ENCODE data around the gene FICD.

DNA sequence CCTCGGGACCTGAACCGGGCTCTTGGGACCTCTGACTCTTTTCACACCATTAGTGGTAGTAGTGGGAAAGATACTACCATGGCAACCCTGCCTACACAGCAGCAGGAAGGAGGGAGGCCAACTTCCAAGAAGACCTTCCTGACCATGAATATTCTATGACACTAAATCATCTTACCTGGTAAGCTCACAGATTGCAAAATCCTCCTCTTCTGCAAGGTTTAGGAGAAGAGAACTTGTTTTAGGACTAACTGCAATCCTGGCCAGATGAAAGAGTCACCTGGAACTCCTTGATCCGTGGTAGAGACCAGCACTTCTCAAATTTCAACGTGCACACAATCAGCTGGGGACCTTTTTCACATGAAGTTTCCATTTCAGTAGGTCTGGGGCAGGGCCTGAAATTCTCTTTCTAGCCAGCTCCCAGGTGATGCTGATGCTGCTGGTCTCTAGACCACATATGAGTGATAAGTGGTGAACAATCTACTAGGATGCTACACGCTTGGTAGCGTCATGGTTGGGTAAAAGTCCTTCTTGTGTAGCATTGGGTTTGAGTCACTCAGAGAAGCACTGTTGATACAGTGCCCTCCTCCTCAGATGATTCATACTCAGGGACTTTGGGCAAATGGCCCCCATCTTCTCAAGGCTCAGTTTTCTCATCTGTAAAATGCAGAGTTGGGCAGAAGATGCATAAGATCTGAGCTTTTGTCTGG lies 35.6 kb upstream of the FICD start:
- TF ChIP-seq EP300 (conservative IDR thresholded peaks at IDR 0.05; ENCODE audit: poor library complexity, severe bottlenecking), result no peak
- TF ChIP-seq, protein P1, sequence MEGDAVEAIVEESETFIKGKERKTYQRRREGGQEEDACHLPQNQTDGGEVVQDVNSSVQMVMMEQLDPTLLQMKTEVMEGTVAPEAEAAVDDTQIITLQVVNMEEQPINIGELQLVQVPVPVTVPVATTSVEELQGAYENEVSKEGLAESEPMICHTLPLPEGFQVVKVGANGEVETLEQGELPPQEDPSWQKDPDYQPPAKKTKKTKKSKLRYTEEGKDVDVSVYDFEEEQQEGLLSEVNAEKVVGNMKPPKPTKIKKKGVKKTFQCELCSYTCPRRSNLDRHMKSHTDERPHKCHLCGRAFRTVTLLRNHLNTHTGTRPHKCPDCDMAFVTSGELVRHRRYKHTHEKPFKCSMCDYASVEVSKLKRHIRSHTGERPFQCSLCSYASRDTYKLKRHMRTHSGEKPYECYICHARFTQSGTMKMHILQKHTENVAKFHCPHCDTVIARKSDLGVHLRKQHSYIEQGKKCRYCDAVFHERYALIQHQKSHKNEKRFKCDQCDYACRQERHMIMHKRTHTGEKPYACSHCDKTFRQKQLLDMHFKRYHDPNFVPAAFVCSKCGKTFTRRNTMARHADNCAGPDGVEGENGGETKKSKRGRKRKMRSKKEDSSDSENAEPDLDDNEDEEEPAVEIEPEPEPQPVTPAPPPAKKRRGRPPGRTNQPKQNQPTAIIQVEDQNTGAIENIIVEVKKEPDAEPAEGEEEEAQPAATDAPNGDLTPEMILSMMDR (IDR thresholded peaks at IDR 0.05; ENCODE audit: poor library complexity, severe bottlenecking), result no peak
- TF ChIP-seq SMC3 (conservative IDR thresholded peaks at IDR 0.05; ENCODE audit: poor library complexity), result no peak

Measured in neural cell (in vitro differentiated cells).